Measurements from ENCODE around the gene ABCA3. TPM values are rescaled to one million over a fixed set of nuclear protein-coding genes. Genes with fewer than 3 reads are reported as not detected.
"Not testable (repeated sequence)": the region's sequence is repeated elsewhere in the genome, so short reads cannot be mapped to it uniquely, and the experiment has no call there.

Gene ABCA3
- total and polyA plus RNA-seq, 12 donors, result 3.3 to 30.8 (median 21.6) TPM

- H3K27ac ChIP-seq, result no peak overlapping the region
- intact Hi-C loops (cut with DNase I), result no loop called here
Observed at GRCh38 chr16:2260250-2260649, 80.3 kb downstream of the ABCA3 start.

DNA sequence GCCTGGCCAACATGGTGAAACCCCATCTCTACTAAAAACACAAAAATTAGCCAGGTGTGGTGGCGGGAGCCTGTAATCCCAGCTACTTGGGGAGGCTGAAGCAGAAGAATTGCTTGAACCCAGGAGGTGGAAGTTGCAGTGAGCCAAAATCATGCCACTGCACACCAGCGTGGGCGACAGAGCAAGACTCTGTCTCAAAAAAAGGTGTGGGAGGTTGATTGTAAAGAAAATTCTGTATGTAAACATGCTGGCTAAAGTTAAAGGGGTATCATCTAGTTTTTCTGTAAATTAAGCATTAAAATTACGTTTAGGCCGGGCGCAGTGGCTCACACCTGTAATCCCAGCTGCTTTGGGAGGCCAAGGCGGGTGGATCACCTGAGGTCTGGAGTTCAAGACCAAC is 82.0 kb downstream of the ABCA3 start:
- H3K9me3 ChIP-seq (replicated peaks in 1 of 3); DNase-seq; H3K27ac ChIP-seq; H3K27me3 ChIP-seq; H3K4me3 ChIP-seq; H3K4me1 ChIP-seq (replicated peaks in 1 of 2): not testable (repeated sequence)
- 95 to 96% (median 95%) methylated on average over 7 of the region's 7 CpGs for WGBS, 4 donors
- peaks cover 0 to 98% of the 10 kb centered on the region in 2 donors for H3K36me3 ChIP-seq (replicated peaks in 1 of 2)
- intact Hi-C loops (cut with DNase I), result loop anchor here in 1 of 2 donors (10.0 kb wide), 1 partner anchor 94 kb away; no protein-coding TSS in a partner anchor

More at GRCh38 chr16:2260250-2260649, 80.3 kb downstream of the ABCA3 start:
- no peaks in the 10 kb centered on the region for H3K9me3 ChIP-seq (replicated peaks in 1 of 3)
- H3K4me3 ChIP-seq, result no peak overlapping the region
- peaks cover 0 to 91% of the 10 kb centered on the region in 2 donors for H3K36me3 ChIP-seq (replicated peaks in 1 of 2)
- H3K27me3 ChIP-seq, result no peaks in the 10 kb centered on the region
- no peak for DNase-seq
- TF ChIP-seq POLR2A (IDR thresholded peaks at IDR 0.05) (no peak), CTCF (IDR thresholded peaks at IDR 0.05) (no peak)
- WGBS, 4 donors, result 93 to 98% (median 96%) methylated on average over 8 of the region's 8 CpGs
- H3K4me1 ChIP-seq (replicated peaks in 1 of 2), result peaks cover 0 to 4% of the 10 kb centered on the region in 2 donors

DNA sequence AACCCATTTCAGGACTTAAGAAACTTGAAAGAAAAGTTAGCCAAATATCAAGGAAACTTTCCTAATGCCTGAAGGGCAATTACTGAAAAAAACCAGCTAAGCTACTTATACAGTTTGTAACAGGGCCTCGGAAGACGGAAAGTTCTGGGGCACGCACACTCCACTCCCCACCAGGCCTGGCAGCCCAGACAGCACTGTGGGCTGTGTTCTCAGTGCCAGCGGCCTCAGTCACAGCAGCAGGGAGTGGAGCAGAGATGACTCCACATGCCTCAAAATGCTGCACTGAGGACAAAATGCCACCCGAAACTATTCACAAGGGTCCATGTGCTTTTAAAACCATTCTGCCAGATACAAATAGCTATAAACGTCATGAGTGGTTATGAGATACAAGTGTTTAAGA is 82.8 kb downstream of the ABCA3 start:
- 91 to 95% (median 92%) methylated on average over 6 of the region's 6 CpGs for WGBS, 4 donors

DNA sequence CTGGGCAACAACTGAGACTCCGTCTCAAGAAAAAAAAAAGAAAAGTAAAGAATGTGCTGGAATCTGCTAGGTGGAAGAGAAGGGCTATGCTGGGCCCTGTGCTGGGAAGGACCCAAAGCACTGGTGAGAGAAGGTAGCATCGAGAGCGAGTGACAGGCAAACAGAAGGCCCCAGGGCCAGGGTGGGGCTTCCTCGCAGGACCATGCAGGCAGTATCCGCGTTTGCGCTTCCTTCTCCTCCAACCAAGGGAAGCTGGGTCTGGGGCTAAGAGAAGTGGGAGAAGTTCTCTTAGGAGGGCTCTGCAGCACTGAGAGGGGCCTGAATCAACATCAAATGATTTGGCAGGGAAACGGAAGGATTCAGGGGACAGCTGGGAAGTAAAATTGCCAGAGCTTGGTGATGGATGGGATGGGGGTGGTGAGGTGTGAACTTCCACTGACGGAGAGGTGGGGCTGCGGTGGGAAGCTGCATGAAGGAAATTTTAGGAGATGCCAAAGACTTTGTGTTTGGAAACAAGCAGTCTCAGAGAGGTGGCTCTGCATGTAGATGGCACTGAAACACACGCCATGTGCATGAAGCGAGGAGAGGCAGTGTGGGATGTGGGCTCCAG is 83.9 kb downstream of the ABCA3 start:
- Histone ChIP-seq H3K36me3 (replicated peaks in 1 of 2) (peaks cover 0 to 88% of the 10 kb centered on the region in 2 donors), H3K27ac (no peak overlapping the region), H3K27me3 (no peaks in the 10 kb centered on the region), H3K4me3 (no peak overlapping the region), H3K9me3 (replicated peaks in 1 of 3) (no peaks in the 10 kb centered on the region), H3K4me1 (replicated peaks in 1 of 2) (peaks cover 9 to 12% of the 10 kb centered on the region in 2 donors)
- 80 to 85% (median 84%) methylated on average over 12 of the region's 12 CpGs for WGBS, 4 donors
- no peak for TF ChIP-seq POLR2A (IDR thresholded peaks at IDR 0.05)
- TF ChIP-seq CTCF (IDR thresholded peaks at IDR 0.05), result no peak
- DNase-seq, result no peak
- intact Hi-C loops (cut with DNase I), result loop anchor here in 1 of 2 donors (10.0 kb wide), 1 partner anchor 92 kb away; no protein-coding TSS in a partner anchor

More for the DNA sequence above, 82.8 kb downstream of the ABCA3 start:
- peaks cover 0 to 98% of the 10 kb centered on the region in 2 donors for H3K36me3 ChIP-seq (replicated peaks in 1 of 2)
- H3K4me1 ChIP-seq (replicated peaks in 1 of 2), result peaks cover 0 to under 1% of the 10 kb centered on the region in 2 donors
- no peak overlapping the region for H3K4me3 ChIP-seq
- no peaks in the 10 kb centered on the region for H3K27me3 ChIP-seq
- DNase-seq, result no peak
- no peak overlapping the region for H3K27ac ChIP-seq
- H3K9me3 ChIP-seq (replicated peaks in 1 of 3), result no peaks in the 10 kb centered on the region
- intact Hi-C loops (cut with DNase I), result loop anchor here in 1 of 2 donors (10.0 kb wide), 1 partner anchor 93 kb away; no protein-coding TSS in a partner anchor
- no peak for TF ChIP-seq CTCF (IDR thresholded peaks at IDR 0.05)
- no peak for TF ChIP-seq POLR2A (IDR thresholded peaks at IDR 0.05)

DNA sequence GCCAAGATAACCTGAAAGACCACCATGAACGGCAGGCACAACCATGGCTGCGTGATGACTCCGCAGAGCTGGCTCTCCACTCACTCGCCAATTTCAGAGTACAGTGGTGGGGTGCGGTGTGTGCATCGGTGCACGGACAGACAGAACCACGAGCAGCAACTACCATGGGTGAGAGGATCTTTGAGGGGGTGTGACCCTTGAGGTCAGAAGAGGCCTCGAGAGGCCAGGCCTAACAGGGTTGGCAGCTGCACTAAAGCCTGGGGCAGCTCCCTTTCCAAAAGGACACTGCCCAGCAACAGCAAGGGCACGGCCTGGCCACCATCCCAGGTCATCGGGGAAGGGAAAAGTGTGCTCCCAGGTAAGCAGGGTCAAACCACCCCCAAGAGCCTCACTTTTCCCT is 87.2 kb downstream of the ABCA3 start:
- peaks cover 0 to 56% of the 10 kb centered on the region in 2 donors for H3K36me3 ChIP-seq (replicated peaks in 1 of 2)
- no peaks in the 10 kb centered on the region for H3K9me3 ChIP-seq (replicated peaks in 1 of 3)
- H3K27ac ChIP-seq, result no peak overlapping the region
- no peak for DNase-seq
- no peak overlapping the region for H3K4me3 ChIP-seq
- 77 to 86% (median 86%) methylated on average over 8 to 11 of the region's 11 CpGs for WGBS, 4 donors
- intact Hi-C loops (cut with DNase I), result loop anchor here in 1 of 2 donors (10.0 kb wide), 1 partner anchor 88 kb away; no protein-coding TSS in a partner anchor
- no peak for TF ChIP-seq POLR2A (IDR thresholded peaks at IDR 0.05)
- no peak for TF ChIP-seq CTCF (IDR thresholded peaks at IDR 0.05)
- H3K4me1 ChIP-seq (replicated peaks in 1 of 2), result peaks cover 19 to 23% of the 10 kb centered on the region in 2 donors
- no peaks in the 10 kb centered on the region for H3K27me3 ChIP-seq

Data from adrenal gland (tissue), 12 donors.